Neutrophil (primary cell): ENCODE measurements around the gene CDC42BPB.

Source experiments
- H3K27ac ChIP-seq: fragments of 200-600 bp; sonication (generic); 2 replicates; pipeline ENCODE4 v1.5.1; 2016; ENCODE audit warnings: mild to moderate bottlenecking, moderate library complexity
- H3K27me3 ChIP-seq: fragments of 200-600 bp; sonication (generic); 2 replicates; pipeline ENCODE4 v1.6.0; 2016; ENCODE audit warnings: mild to moderate bottlenecking
- H3K36me3 ChIP-seq: fragments of 200-600 bp; sonication (generic); 2 replicates; pipeline ENCODE4 v1.5.1; 2017
- H3K4me1 ChIP-seq, 2 experiments: fragments of 200-600 bp in 1 of 2; sonication (generic) in 1 of 2; 1 replicate in 1 of 2; 2 replicates in 1 of 2; pipeline versions ENCODE4 v1.5.1 to v1.6.1; 2013 to 2016; ENCODE audit warnings: low read depth in 1 of 2, low read length in 1 of 2, mild to moderate bottlenecking in 1 of 2, moderate library complexity in 1 of 2; ENCODE audit not compliant: control insufficient read depth in 1 of 2, insufficient read depth in 1 of 2
- H3K4me3 ChIP-seq, 2 experiments: fragments of 200-600 bp in 1 of 2; sonication (generic) in 1 of 2; 1 replicate in 1 of 2; 2 replicates in 1 of 2; pipeline ENCODE4 v1.5.1; 2013 to 2016; ENCODE audit warnings: low read depth in 1 of 2, low read length in 1 of 2, mild to moderate bottlenecking in 1 of 2, moderate library complexity in 1 of 2
- H3K9me3 ChIP-seq: fragments of 200-600 bp; sonication (generic); 2 replicates; pipeline ENCODE4 v1.5.1; 2016
- TF ChIP-seq, protein P1 (sequence below): fragments of 200-600 bp; sonication (generic); IDR thresholded peaks from 2 replicates; pipeline ENCODE4 v1.5.1; 2016; ENCODE audit warnings: antibody characterized with exemption

The CDC42BPB gene

GRCh38 chr14:102983496-102983895 is 73.9 kb downstream of the CDC42BPB start:
- Histone ChIP-seq H3K36me3 (no peaks in the 10 kb centered on the region), H3K9me3 (peaks cover 13% of the 10 kb centered on the region), H3K4me3 (no peak overlapping the region), H3K27me3 (no peaks in the 10 kb centered on the region), H3K4me1 (no peaks in the 10 kb centered on the region), H3K27ac (no peak overlapping the region)
- TF ChIP-seq, protein P1, sequence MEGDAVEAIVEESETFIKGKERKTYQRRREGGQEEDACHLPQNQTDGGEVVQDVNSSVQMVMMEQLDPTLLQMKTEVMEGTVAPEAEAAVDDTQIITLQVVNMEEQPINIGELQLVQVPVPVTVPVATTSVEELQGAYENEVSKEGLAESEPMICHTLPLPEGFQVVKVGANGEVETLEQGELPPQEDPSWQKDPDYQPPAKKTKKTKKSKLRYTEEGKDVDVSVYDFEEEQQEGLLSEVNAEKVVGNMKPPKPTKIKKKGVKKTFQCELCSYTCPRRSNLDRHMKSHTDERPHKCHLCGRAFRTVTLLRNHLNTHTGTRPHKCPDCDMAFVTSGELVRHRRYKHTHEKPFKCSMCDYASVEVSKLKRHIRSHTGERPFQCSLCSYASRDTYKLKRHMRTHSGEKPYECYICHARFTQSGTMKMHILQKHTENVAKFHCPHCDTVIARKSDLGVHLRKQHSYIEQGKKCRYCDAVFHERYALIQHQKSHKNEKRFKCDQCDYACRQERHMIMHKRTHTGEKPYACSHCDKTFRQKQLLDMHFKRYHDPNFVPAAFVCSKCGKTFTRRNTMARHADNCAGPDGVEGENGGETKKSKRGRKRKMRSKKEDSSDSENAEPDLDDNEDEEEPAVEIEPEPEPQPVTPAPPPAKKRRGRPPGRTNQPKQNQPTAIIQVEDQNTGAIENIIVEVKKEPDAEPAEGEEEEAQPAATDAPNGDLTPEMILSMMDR = no peak

DNA sequence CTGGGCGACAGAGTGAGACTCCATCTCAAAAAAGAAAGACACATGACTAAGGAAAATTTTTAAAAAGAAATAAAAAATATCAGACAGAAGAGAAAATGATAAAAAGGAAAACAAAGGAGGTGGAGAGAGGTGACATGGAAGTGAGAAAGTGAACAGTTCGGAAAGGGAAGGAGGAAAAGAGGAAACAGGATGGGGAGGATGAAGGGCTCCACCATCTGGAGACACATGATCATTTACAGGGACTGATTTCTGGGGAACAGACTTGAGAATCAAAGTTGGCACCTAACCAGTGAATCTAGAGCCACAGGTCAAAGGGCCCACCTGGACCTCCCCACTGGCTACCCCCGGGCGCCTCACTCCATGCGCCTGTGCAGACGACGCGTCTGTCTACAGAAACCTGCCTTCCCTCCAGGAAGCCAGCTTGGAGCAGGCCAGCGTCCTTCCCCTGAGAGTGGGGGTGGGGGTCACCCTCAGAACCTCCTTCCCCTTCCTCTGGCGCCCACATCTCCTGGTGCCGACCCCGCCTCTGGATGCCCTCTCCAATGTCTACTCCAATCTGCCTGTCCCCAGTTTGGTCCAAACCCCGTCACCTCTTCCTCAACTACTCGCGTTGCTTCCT is 74.4 kb downstream of the CDC42BPB start:
- Histone ChIP-seq H3K36me3 (no peaks in the 10 kb centered on the region), H3K4me1 (no peaks in the 10 kb centered on the region), H3K27ac (no peak overlapping the region), H3K9me3 (peaks cover 13% of the 10 kb centered on the region), H3K27me3 (no peaks in the 10 kb centered on the region), H3K4me3 (no peak overlapping the region)
- TF ChIP-seq, protein P1 = no peak

- Histone ChIP-seq H3K9me3 (no peaks in the 10 kb centered on the region), H3K4me1 (no peaks in the 10 kb centered on the region), H3K36me3 (no peaks in the 10 kb centered on the region), H3K4me3 (no peak overlapping the region), H3K27me3 (no peaks in the 10 kb centered on the region), H3K27ac (no peak overlapping the region)
- TF ChIP-seq, protein P1 = no peak
Measured at GRCh38 chr14:102980409-102980810, 76.9 kb downstream of the CDC42BPB start.

- Histone ChIP-seq H3K4me3 (no peak overlapping the region), H3K27me3 (no peaks in the 10 kb centered on the region), H3K27ac (no peak overlapping the region), H3K36me3 (no peaks in the 10 kb centered on the region), H3K4me1 (no peaks in the 10 kb centered on the region), H3K9me3 (no peaks in the 10 kb centered on the region)
- TF ChIP-seq, protein P1 = no peak
Measured at GRCh38 chr14:102979406-102979805, 77.9 kb downstream of the CDC42BPB start.

DNA sequence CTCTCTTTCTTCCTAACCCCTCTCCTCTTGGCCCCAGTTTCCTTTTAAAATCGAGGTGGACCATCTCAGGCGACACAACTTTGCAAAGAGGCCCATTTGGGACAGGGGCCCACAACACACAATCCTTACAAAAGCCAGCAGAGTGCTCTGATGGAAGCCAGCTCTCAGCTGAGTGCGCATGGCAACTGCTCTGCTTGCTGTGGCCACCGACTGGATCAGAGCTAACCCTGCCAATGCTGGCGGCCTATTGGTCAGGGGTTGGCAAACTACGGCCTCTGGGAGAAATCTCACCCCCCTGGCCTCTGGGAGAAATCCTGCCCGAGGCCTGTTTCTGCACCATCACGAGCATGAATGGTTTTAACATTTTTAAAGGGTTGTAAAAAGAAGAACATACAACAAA is 79.9 kb downstream of the CDC42BPB start:
- TF ChIP-seq, protein P1 = no peak
- Histone ChIP-seq H3K27me3 (peaks cover 5% of the 10 kb centered on the region), H3K4me3 (no peak overlapping the region), H3K9me3 (no peaks in the 10 kb centered on the region), H3K36me3 (no peaks in the 10 kb centered on the region), H3K27ac (no peak overlapping the region), H3K4me1 (no peaks in the 10 kb centered on the region)
